ENCODE data around the gene SNAP29. TPM values are rescaled to one million over a fixed set of nuclear protein-coding genes. Genes with fewer than 3 reads are reported as not detected.

SNAP29 gene
- total and polyA plus RNA-seq, 9 of the 15 experiments (the other 6 are each of a cell fraction or from before 2014, with no cell fraction given): 19.5 to 250 (median 75.9) TPM

DNA sequence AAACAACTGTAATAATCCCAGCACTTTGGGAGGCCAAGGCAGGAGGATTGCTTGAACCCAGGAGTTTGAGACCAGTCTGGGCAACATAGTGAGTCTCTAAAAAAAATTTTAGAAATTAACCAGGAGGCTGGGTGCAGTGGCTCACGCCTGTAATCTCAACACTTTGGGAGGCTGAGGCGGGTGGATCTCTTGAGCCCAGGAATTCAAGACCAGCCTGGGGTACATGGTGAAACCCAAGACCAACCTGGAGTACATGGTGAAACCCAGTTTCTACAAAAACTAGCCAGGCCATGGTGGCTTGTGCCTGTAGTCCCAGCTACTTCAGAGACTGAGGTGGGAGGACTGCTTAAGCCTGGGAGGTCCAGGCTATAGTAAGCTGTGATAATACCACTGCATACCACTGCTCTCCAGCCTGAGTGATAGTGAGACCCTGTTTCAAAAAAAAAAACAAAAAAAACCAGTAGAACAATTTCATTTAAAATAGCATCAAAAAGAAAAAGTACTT is 11.4 kb upstream of the SNAP29 start:
- H3K4me2 ChIP-seq (ENCODE audit: insufficient read depth, low read length): no peak overlapping the region
- FAIRE-seq (no peak), ATAC-seq (peak; percentile 37), DNase-seq (ENCODE audit: extremely low read depth in 1 of 4, low spot score in 3 of 4) (no peak)
- 93% methylated on average over 2 of the region's 2 CpGs for WGBS (ENCODE audit: insufficient coverage, low coverage, missing lambda C conversion rate)
- H3K27me3 ChIP-seq (ENCODE audit: control insufficient read depth in 2 of 2, insufficient read depth in 2 of 2, low read length in 2 of 2): no peaks in the 10 kb centered on the region; a peak in 1 of 5 replicates
- peaks cover 18 to 22% of the 10 kb centered on the region in 2 experiments for H3K4me1 ChIP-seq (replicated peaks in 1 of 2; ENCODE audit: control insufficient read depth in 2 of 2, insufficient read depth in 2 of 2, low read length in 2 of 2)
- in situ Hi-C loops (cut with MboI): no loop called here
- peaks cover 80% of the 10 kb centered on the region for H3K79me2 ChIP-seq (ENCODE audit: control insufficient read depth, insufficient read depth, low read length)
- no peak overlapping the region for H2AFZ ChIP-seq (ENCODE audit: low read depth, low read length)
- ChIA-PET CTCF (ENCODE audit: low intra/inter-chr PET ratio) (interaction anchor here (0.6 to 0.7 kb wide), 2 partner anchors 23 to 1822 kb away, joined by 3 read pairs; no protein-coding TSS in a partner anchor), POLR2A (interaction anchor here (0.6 to 5.9 kb wide), 5 partner anchors 9 to 57 kb away, joined by 3 to 37 read pairs (median 6); no protein-coding TSS in a partner anchor)
- no peaks in the 10 kb centered on the region for H3K9me3 ChIP-seq (replicated peaks; ENCODE audit: control insufficient read depth, insufficient read depth, low read depth, low read length)
- no peaks in the 10 kb centered on the region for H3K9me1 ChIP-seq (ENCODE audit: control insufficient read depth, insufficient read depth, low read length)
- H3K9ac ChIP-seq (ENCODE audit: insufficient read depth in 1 of 2, low read depth in 2 of 2, low read length in 2 of 2): peak overlapping the region in 1 of 2 experiments; percentile 7; a peak in 1 of 4 replicates
- intact Hi-C loops (cut with micrococcal nuclease): no loop called here
- no peaks in the 10 kb centered on the region for H3K36me3 ChIP-seq (ENCODE audit: control insufficient read depth, insufficient read depth, low read length)
- no TSS peak for BruUV-seq (replicated peaks)
- no peak overlapping the region for H3K27ac ChIP-seq (ENCODE audit: extremely low read depth, low read depth, low read length)
- H4K20me1 ChIP-seq (replicated peaks; ENCODE audit: control insufficient read depth, insufficient read depth, low read length): peaks cover 15% of the 10 kb centered on the region
- no peak overlapping the region for H3K4me3 ChIP-seq
- no peak for TF ChIP-seq TEAD4 (IDR thresholded peaks at IDR 0.05; ENCODE audit: low read length)
- TF ChIP-seq TEAD4 (CRISPR knock-in tag; IDR thresholded peaks at IDR 0.05; ENCODE audit: borderline replicate concordance): 0 out of 2 replicates have a peak, but pooled peaks have one; percentile 50
- no peak for TF ChIP-seq CBX1 (IDR thresholded peaks at IDR 0.05; ENCODE audit: low read depth)
- TF ChIP-seq ZNF133 (CRISPR knock-in tag; IDR thresholded peaks at IDR 0.05): peak; percentile 66; the same call in 1 of the 2 replicates
- TF ChIP-seq DMBX1 (CRISPR knock-in tag; IDR thresholded peaks at IDR 0.05; ENCODE audit: borderline replicate concordance): no peak
- TF ChIP-seq, protein P1, sequence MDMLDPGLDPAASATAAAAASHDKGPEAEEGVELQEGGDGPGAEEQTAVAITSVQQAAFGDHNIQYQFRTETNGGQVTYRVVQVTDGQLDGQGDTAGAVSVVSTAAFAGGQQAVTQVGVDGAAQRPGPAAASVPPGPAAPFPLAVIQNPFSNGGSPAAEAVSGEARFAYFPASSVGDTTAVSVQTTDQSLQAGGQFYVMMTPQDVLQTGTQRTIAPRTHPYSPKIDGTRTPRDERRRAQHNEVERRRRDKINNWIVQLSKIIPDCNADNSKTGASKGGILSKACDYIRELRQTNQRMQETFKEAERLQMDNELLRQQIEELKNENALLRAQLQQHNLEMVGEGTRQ (CRISPR knock-in tag; IDR thresholded peaks at IDR 0.05): 0 out of 2 replicates have a peak, but pooled peaks have one; percentile 4
- TF ChIP-seq ZNF146 (CRISPR knock-in tag; IDR thresholded peaks at IDR 0.05; ENCODE audit: unreplicated experiment): peak; percentile 8
- TF ChIP-seq, protein P2, sequence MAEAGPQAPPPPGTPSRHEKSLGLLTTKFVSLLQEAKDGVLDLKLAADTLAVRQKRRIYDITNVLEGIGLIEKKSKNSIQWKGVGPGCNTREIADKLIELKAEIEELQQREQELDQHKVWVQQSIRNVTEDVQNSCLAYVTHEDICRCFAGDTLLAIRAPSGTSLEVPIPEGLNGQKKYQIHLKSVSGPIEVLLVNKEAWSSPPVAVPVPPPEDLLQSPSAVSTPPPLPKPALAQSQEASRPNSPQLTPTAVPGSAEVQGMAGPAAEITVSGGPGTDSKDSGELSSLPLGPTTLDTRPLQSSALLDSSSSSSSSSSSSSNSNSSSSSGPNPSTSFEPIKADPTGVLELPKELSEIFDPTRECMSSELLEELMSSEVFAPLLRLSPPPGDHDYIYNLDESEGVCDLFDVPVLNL (CRISPR knock-in tag; IDR thresholded peaks at IDR 0.05; ENCODE audit: low read depth): 0 out of 2 replicates have a peak, but pooled peaks have one; percentile 25
- TF ChIP-seq, protein P3, sequence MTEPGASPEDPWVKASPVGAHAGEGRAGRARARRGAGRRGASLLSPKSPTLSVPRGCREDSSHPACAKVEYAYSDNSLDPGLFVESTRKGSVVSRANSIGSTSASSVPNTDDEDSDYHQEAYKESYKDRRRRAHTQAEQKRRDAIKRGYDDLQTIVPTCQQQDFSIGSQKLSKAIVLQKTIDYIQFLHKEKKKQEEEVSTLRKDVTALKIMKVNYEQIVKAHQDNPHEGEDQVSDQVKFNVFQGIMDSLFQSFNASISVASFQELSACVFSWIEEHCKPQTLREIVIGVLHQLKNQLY (CRISPR knock-in tag; conservative IDR thresholded peaks at IDR 0.05): 0 out of 4 replicates have a peak, but pooled peaks of 1 of the 2 experiments have one; percentile 31
- peak; percentile 27; the same call in 1 of the 2 replicates for TF ChIP-seq NFE2L1 (tag; IDR thresholded peaks at IDR 0.05; ENCODE audit: borderline replicate concordance, low read depth)
- TF ChIP-seq, protein P4, sequence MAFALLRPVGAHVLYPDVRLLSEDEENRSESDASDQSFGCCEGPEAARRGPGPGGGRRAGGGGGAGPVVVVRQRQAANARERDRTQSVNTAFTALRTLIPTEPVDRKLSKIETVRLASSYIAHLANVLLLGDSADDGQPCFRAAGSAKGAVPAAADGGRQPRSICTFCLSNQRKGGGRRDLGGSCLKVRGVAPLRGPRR (CRISPR knock-in tag; IDR thresholded peaks at IDR 0.05): 0 out of 2 replicates have a peak, but pooled peaks have one; percentile 69
- TF ChIP-seq CCNT2 (IDR thresholded peaks at IDR 0.05; ENCODE audit: borderline replicate concordance, extremely low read depth, insufficient read length, low read depth, low read length): no peak
- TF ChIP-seq JUN (IDR thresholded peaks at IDR 0.05; ENCODE audit: borderline replicate concordance, low read depth, low read length): no peak
- TF ChIP-seq JUN (CRISPR knock-in tag; IDR thresholded peaks at IDR 0.05; ENCODE audit: borderline replicate concordance): peak; percentile 63; the same call in 1 of the 2 replicates
- TF ChIP-seq ZNF408 (CRISPR knock-in tag; IDR thresholded peaks at IDR 0.05; ENCODE audit: low read depth): no peak
